Measurements from ENCODE around the gene PCBP3.
"Not testable (repeated sequence)": the region's sequence is repeated elsewhere in the genome, so short reads cannot be mapped to it uniquely, and the experiment has no call there.

The PCBP3 gene

GRCh38 chr21:45643021-45643980, at the start of gene PCBP3:
TSS of gene PCBP3 (plus strand) at chr21:45643725. CDS start at chr21:45850086, 206,361 bp downstream.
- FAIRE-seq, result no peak

- FAIRE-seq, result no peak
These were observed 48.6 kb upstream of the PCBP3 start for GRCh38 chr21:45594721-45595489.

GRCh38 chr21:45595574-45596295, 47.8 kb upstream of the PCBP3 start:
- no peak for FAIRE-seq

- FAIRE-seq, result no peak
These were observed 46.7 kb upstream of the PCBP3 start for GRCh38 chr21:45596704-45597318.

- FAIRE-seq, result no peak
These were observed 45.4 kb upstream of the PCBP3 start for GRCh38 chr21:45598109-45598508.

- FAIRE-seq, result no peak
These were observed 44.9 kb upstream of the PCBP3 start for GRCh38 chr21:45598666-45599065.

GRCh38 chr21:45599146-45599581, 44.4 kb upstream of the PCBP3 start:
- no peak for FAIRE-seq

- FAIRE-seq, result no peak
These were observed 43.3 kb upstream of the PCBP3 start for GRCh38 chr21:45600248-45600647.

- no peak for FAIRE-seq
These were observed 42.0 kb upstream of the PCBP3 start for GRCh38 chr21:45601551-45601950.

- no peak for FAIRE-seq
These were observed 41.4 kb upstream of the PCBP3 start for GRCh38 chr21:45602106-45602505.

GRCh38 chr21:45603481-45603880, 40.0 kb upstream of the PCBP3 start:
- no peak for FAIRE-seq

- FAIRE-seq, result not testable (repeated sequence)
These were observed 38.8 kb upstream of the PCBP3 start for GRCh38 chr21:45604681-45605080.

- FAIRE-seq, result no peak
These were observed 36.3 kb upstream of the PCBP3 start for GRCh38 chr21:45607021-45607908.

GRCh38 chr21:45607909-45608295, 35.6 kb upstream of the PCBP3 start:
- FAIRE-seq, result no peak

- not testable (repeated sequence) for FAIRE-seq
These were observed 34.6 kb upstream of the PCBP3 start for GRCh38 chr21:45608747-45609470.

GRCh38 chr21:45609616-45610015, 33.9 kb upstream of the PCBP3 start:
- not testable (repeated sequence) for FAIRE-seq

- no peak for FAIRE-seq
These were observed 32.2 kb upstream of the PCBP3 start for GRCh38 chr21:45611296-45611695.

- FAIRE-seq, result no peak
These were observed 31.4 kb upstream of the PCBP3 start for GRCh38 chr21:45611939-45612664.

GRCh38 chr21:45612665-45613019, 30.9 kb upstream of the PCBP3 start:
- FAIRE-seq, result not testable (repeated sequence)

GRCh38 chr21:45613396-45613795, 30.1 kb upstream of the PCBP3 start:
- FAIRE-seq, result no peak

Data from islet of Langerhans (tissue), 1 donor.